ENCODE measurements around the gene NRCAM.

NRCAM gene

GRCh38 chr7:108101759-108102158, 354.5 kb downstream of the NRCAM start:
- no peak for DNase-seq (ENCODE audit: low spot score)

- DNase-seq (ENCODE audit: low spot score) = no peak
Observed at GRCh38 chr7:108099713-108100112, 356.5 kb downstream of the NRCAM start.

- DNase-seq (ENCODE audit: low spot score) = no peak
Observed at GRCh38 chr7:108097703-108098102, 358.5 kb downstream of the NRCAM start.

Measured in SK-N-DZ (cell line).